Panc1 (cell line): Measurements from ENCODE around the gene DHRS2.

Source experiments
- CTCF ChIP-seq: fragments of 450-650 bp; IDR thresholded peaks from 2 replicates; pipeline ENCODE4 v1.5.1; 2017; ENCODE audit warnings: mild to moderate bottlenecking
- POLR2AphosphoS5 ChIP-seq: IDR thresholded peaks from 2 replicates; pipeline ENCODE4 v1.6.1; 2012; ENCODE audit warnings: mild to moderate bottlenecking, low read depth, low read length, moderate library complexity
- REST ChIP-seq, 2 experiments: IDR thresholded peaks; 2 replicates each; pipeline ENCODE4 v1.6.1; 2011 to 2012; ENCODE audit warnings: low read depth in 2 of 2, control low read depth in 1 of 2, low read length in 1 of 2, mild to moderate bottlenecking in 1 of 2, moderate library complexity in 1 of 2; ENCODE audit not compliant: insufficient read depth in 1 of 2
- SIN3A ChIP-seq: IDR thresholded peaks from 2 replicates; pipeline ENCODE4 v1.6.1; 2012; ENCODE audit warnings: low read depth, mild to moderate bottlenecking, low read length, moderate library complexity, borderline replicate concordance; ENCODE audit not compliant: insufficient read depth

GRCh38 chr14:23648764-23649460 lies 12.7 kb downstream of the DHRS2 start:
- TF ChIP-seq CTCF (no peak), POLR2AphosphoS5 (no peak), REST (IDR thresholded peaks at IDR 0.05; ENCODE audit: insufficient read depth in 1 of 2, low read depth in 2 of 2, low read length in 1 of 2) (no peak), SIN3A (no peak)
